GM12865 (cell line): Measurements from ENCODE around the gene CREBBP.

Source experiments
- DNase-seq: peaks from one replicate; pipeline ENCODE4 v3.0.0; 2010; ENCODE audit warnings: low read depth
- H3K4me3 ChIP-seq: 2 replicates; pipeline ENCODE4 v1.5.1; 2011; ENCODE audit warnings: mild to moderate bottlenecking, low read depth, low read length, control low read depth
- TF ChIP-seq, protein P1 (sequence below): IDR thresholded peaks from 2 replicates; pipeline ENCODE4 v1.5.1; 2011; ENCODE audit warnings: low read length, control low read depth, low read depth, inconsistent platforms; ENCODE audit not compliant: insufficient read depth; ENCODE audit errors: missing control alignments

CREBBP gene

GRCh38 chr16:3807425-3808123, 72.9 kb downstream of the CREBBP start:
- 0 out of 2 replicates have a peak overlapping the region, but pooled peaks have one; percentile 3 for H3K4me3 ChIP-seq
- DNase-seq, result peak; percentile 74
- TF ChIP-seq, protein P1, sequence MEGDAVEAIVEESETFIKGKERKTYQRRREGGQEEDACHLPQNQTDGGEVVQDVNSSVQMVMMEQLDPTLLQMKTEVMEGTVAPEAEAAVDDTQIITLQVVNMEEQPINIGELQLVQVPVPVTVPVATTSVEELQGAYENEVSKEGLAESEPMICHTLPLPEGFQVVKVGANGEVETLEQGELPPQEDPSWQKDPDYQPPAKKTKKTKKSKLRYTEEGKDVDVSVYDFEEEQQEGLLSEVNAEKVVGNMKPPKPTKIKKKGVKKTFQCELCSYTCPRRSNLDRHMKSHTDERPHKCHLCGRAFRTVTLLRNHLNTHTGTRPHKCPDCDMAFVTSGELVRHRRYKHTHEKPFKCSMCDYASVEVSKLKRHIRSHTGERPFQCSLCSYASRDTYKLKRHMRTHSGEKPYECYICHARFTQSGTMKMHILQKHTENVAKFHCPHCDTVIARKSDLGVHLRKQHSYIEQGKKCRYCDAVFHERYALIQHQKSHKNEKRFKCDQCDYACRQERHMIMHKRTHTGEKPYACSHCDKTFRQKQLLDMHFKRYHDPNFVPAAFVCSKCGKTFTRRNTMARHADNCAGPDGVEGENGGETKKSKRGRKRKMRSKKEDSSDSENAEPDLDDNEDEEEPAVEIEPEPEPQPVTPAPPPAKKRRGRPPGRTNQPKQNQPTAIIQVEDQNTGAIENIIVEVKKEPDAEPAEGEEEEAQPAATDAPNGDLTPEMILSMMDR, result no peak

- no peak for DNase-seq
- TF ChIP-seq, protein P1, result no peak
- H3K4me3 ChIP-seq, result no peak overlapping the region
Measured at GRCh38 chr16:3804426-3805016, 76.0 kb downstream of the CREBBP start.

GRCh38 chr16:3800477-3801270, 79.8 kb downstream of the CREBBP start:
- H3K4me3 ChIP-seq, result no peak overlapping the region
- TF ChIP-seq, protein P1, result no peak
- DNase-seq, result no peak

DNA sequence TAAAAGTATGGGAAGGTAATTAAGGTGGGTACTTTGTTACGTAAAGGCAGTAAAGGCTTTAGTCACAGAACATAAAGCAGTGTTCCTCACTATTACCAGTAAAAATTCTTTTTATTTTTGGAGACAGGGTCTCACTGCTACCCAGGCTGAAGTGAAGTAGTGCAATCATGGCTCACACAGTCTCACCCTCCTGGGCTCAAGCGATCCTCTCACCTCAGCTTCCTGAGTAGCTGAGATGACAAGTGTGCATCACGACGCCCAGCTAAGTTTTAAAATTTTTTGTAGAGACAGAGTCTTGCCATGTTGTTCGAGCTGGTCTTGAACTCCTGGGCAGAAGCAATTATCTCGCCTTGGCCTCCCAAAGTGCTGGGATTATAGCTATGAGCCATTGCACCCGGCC, 80.5 kb downstream of the CREBBP start:
- DNase-seq, result no peak
- no peak overlapping the region for H3K4me3 ChIP-seq
- TF ChIP-seq, protein P1, result no peak

- no peak overlapping the region for H3K4me3 ChIP-seq
- TF ChIP-seq, protein P1, result no peak
- DNase-seq, result no peak
Measured at GRCh38 chr16:3799354-3799753, 81.2 kb downstream of the CREBBP start.

DNA sequence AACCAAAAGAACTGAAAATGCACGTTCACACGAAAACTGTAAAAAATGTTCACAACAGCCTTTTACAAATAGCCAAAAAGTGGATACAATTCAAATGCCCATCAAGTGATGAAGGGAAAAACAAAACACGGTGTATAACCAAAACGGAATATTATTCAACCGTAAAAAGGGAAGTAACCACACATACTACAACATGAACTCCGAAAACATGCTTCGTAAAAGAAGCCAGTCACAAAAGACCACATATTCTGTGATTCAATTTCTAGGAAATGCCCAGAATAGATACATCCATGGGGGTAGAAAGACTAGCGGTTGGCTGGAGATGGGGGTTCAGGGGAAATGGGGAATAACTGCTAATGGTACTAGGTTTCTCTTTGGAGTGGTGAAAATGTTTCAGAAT, 81.7 kb downstream of the CREBBP start:
- H3K4me3 ChIP-seq, result peak overlapping the region; percentile 52
- DNase-seq, result peak; percentile 10
- TF ChIP-seq, protein P1, result no peak
